IMR-90 (cell line): Measurements from ENCODE around the gene CLK1. TPM values are rescaled to one million over a fixed set of nuclear protein-coding genes. Genes with fewer than 3 reads are reported as not detected.

Source experiments
- ATAC-seq: fragments of 200-7000 bp; cut with Tn5 transposase; 2 replicates; pipeline ENCODE4 v1.9.1; 2020; ENCODE audit warnings: low read depth, mild to moderate bottlenecking, moderate library complexity
- BruUV-seq: library from RNA; stranded (reverse); fragments of 400-500 nt; replicated peaks from 2 replicates; lab custom pipeline; 2021; lab: Mats Ljungman, UMichigan
- CTCF ChIA-PET: fragments of 300-600 bp; formaldehyde crosslinking; extraction: SDS; loops from one replicate; lab custom pipeline; 2021; ENCODE audit warnings: antibody characterized with exemption; lab: Yijun Ruan, JAX
- POLR2A ChIA-PET: fragments of 300-600 bp; sonication (Branson Sonifier 250); formaldehyde crosslinking; loops from one replicate; lab custom pipeline; 2022; ENCODE audit warnings: antibody characterized with exemption; ENCODE audit not compliant: unreplicated experiment; lab: Charles Lee
- DNase-seq: peaks from one replicate; pipeline ENCODE4 v3.0.0; 2013
- H2AFZ ChIP-seq: replicated peaks from 2 replicates; pipeline ENCODE3; 2013; ENCODE audit warnings: low read length, mild to moderate bottlenecking; ENCODE audit not compliant: poor library complexity
- H2AK5ac ChIP-seq: 2 replicates; pipeline ENCODE4 v1.6.1; 2013; ENCODE audit warnings: low read depth, low read length, inconsistent platforms
- H2AK9ac ChIP-seq: replicated peaks from 2 replicates; pipeline ENCODE3; 2013; ENCODE audit warnings: mild to moderate bottlenecking, low read depth, low read length, moderate library complexity; ENCODE audit not compliant: poor library complexity
- H2BK120ac ChIP-seq: 2 replicates; pipeline ENCODE4 v1.6.1; 2013; ENCODE audit warnings: low read depth, low read length, inconsistent platforms
- H2BK15ac ChIP-seq: 3 replicates; pipeline ENCODE4 v1.6.1; 2013; ENCODE audit warnings: low read depth, low read length, inconsistent platforms
- H2BK20ac ChIP-seq: 2 replicates; pipeline ENCODE4 v1.6.1; 2013; ENCODE audit warnings: low read depth, mild to moderate bottlenecking, inconsistent platforms, low read length, moderate library complexity
- H2BK5ac ChIP-seq: 2 replicates; pipeline ENCODE4 v1.6.1; 2013; ENCODE audit warnings: mild to moderate bottlenecking, low read depth, low read length, inconsistent platforms; ENCODE audit not compliant: poor library complexity, severe bottlenecking
- H3K14ac ChIP-seq: replicated peaks from 2 replicates; pipeline ENCODE4 v1.6.1; 2013; ENCODE audit warnings: low read depth, low read length, inconsistent platforms
- H3K18ac ChIP-seq: 2 replicates; pipeline ENCODE4 v1.6.1; 2013; ENCODE audit warnings: low read depth, low read length, control low read depth
- H3K23ac ChIP-seq: 2 replicates; pipeline ENCODE4 v1.6.1; 2013; ENCODE audit warnings: low read depth, low read length, inconsistent platforms
- H3K27ac ChIP-seq: 2 replicates; pipeline ENCODE4 v1.5.1; 2013; ENCODE audit warnings: mild to moderate bottlenecking, control low read depth, low read length; ENCODE audit not compliant: insufficient read depth
- H3K27me3 ChIP-seq: 2 replicates; pipeline ENCODE4 v1.6.1; 2013; ENCODE audit warnings: low read length; ENCODE audit not compliant: control insufficient read depth, insufficient read depth
- H3K36me3 ChIP-seq: 2 replicates; pipeline ENCODE4 v1.6.1; 2013; ENCODE audit warnings: low read length, mixed read lengths; ENCODE audit not compliant: control insufficient read depth, insufficient read depth
- H3K4ac ChIP-seq: 2 replicates; pipeline ENCODE4 v1.6.1; 2013; ENCODE audit warnings: low read depth, low read length, inconsistent platforms
- H3K4me1 ChIP-seq: 2 replicates; pipeline ENCODE4 v1.6.1; 2013; ENCODE audit warnings: low read length, mixed read lengths; ENCODE audit not compliant: control insufficient read depth, insufficient read depth
- H3K4me2 ChIP-seq: 2 replicates; pipeline ENCODE4 v1.6.1; 2013; ENCODE audit warnings: low read depth, mild to moderate bottlenecking, control low read depth, low read length, moderate library complexity
- H3K4me3 ChIP-seq: 2 replicates; pipeline ENCODE4 v1.5.1; 2013; ENCODE audit warnings: low read depth, mild to moderate bottlenecking, control low read depth, low read length, moderate library complexity; ENCODE audit not compliant: insufficient read depth
- H3K56ac ChIP-seq: 2 replicates; pipeline ENCODE4 v1.6.1; 2013; ENCODE audit warnings: low read length, inconsistent platforms; ENCODE audit not compliant: insufficient read depth; ENCODE audit errors: extremely low read depth
- H3K79me1 ChIP-seq, 2 experiments: 2 replicates each; pipeline ENCODE4 v1.6.1; 2013; ENCODE audit warnings: low read length in 2 of 2, inconsistent platforms in 1 of 2, low read depth in 1 of 2
- H3K9ac ChIP-seq: 2 replicates; pipeline ENCODE4 v1.6.1; 2013; ENCODE audit warnings: low read depth, low read length, control low read depth
- H3K9me1 ChIP-seq: 2 replicates; pipeline ENCODE4 v1.6.1; 2013; ENCODE audit warnings: low read length, inconsistent platforms; ENCODE audit not compliant: insufficient read depth
- H3K9me3 ChIP-seq: 2 replicates; pipeline ENCODE4 v1.6.1; 2013; ENCODE audit warnings: low read length; ENCODE audit not compliant: control insufficient read depth, insufficient read depth
- H4K20me1 ChIP-seq: 2 replicates; pipeline ENCODE4 v1.6.1; 2013; ENCODE audit warnings: low read length, inconsistent platforms; ENCODE audit not compliant: insufficient read depth
- H4K5ac ChIP-seq: 2 replicates; pipeline ENCODE4 v1.6.1; 2013; ENCODE audit warnings: mild to moderate bottlenecking, low read depth, low read length, control low read depth
- H4K8ac ChIP-seq, 2 experiments: 2 replicates each; pipeline ENCODE4 v1.6.1; 2013; ENCODE audit warnings: low read depth in 2 of 2, low read length in 2 of 2, control low read depth in 1 of 2, inconsistent platforms in 1 of 2
- H4K91ac ChIP-seq: 2 replicates; pipeline ENCODE4 v1.6.1; 2013; ENCODE audit warnings: low read depth, low read length, inconsistent platforms; ENCODE audit not compliant: insufficient read depth
- CEBPB ChIP-seq: IDR thresholded peaks from 2 replicates; pipeline ENCODE4 v1.6.1; 2012; ENCODE audit warnings: low read depth, low read length, improper control_type of control experiment
- RFX5 ChIP-seq: IDR thresholded peaks from 2 replicates; pipeline ENCODE4 v1.8.0; 2012; ENCODE audit warnings: low read depth, mild to moderate bottlenecking, low read length, moderate library complexity
- WGBS, 2 experiments: methylation state at CpG; one replicate each; pipeline versions ENCODE4 v1.1.5 to v1.1.7; 2013; ENCODE audit warnings: missing lambda C conversion rate in 2 of 2; ENCODE audit not compliant: insufficient read length in 1 of 2; ENCODE audit errors: extremely low coverage in 2 of 2; 5-methylcytosine and 5-hydroxymethylcytosine counted together
- dilution Hi-C: fragments of 300-500 bp; cut with HindIII; formaldehyde crosslinking; loops from one replicate; pipeline ENCODE4 v1.14.3; 2018; ENCODE audit warnings: low sequenced_read_pairs; ENCODE audit not compliant: unreplicated experiment
- in situ Hi-C: fragments of 300-500 bp; cut with MboI; formaldehyde crosslinking; loops from 3 replicates; pipeline ENCODE4 v1.14.3; 2019; ENCODE audit warnings: low sequenced_read_pairs, inconsistent platforms, mixed read lengths
- intact Hi-C: fragments of 100-400 bp; cut with micrococcal nuclease; formaldehyde crosslinking; loops from 2 replicates; pipeline ENCODE4 v1.10.0; 2022
- polyA plus RNA-seq, 3 experiments: library from polyadenylated mRNA; depleted of rRNA; stranded (reverse); fragments of >200 nt; gene quantifications; 2 replicates each; pipeline ENCODE4 v1.2.3, GENCODE V29; 2012; ENCODE audit warnings: low replicate concordance in 1 of 3
- total RNA-seq: library from RNA; depleted of rRNA; stranded (reverse); fragments of >200 nt; gene quantifications from 2 replicates; pipeline ENCODE4 v1.2.3, GENCODE V29; 2012

Gene CLK1
- total and polyA plus RNA-seq, 2 of the 4 experiments (the other 2 are of a cell fraction) = 26.2 to 35.5 TPM

- Histone ChIP-seq H3K27ac (no peak overlapping the region), H2AK5ac (no peak overlapping the region)
- POLR2A ChIA-PET = interaction anchor here (0.5 kb wide), 1 partner anchor 9 kb away, joined by 3 read pairs; no protein-coding TSS in a partner anchor
Measured at GRCh38 chr2:200814917-200815316, 49.5 kb downstream of the CLK1 start.

More at GRCh38 chr2:200814917-200815316, 49.5 kb downstream of the CLK1 start:
- H2BK20ac ChIP-seq = no peak overlapping the region
- H3K4me2 ChIP-seq = no peak overlapping the region
- H3K9me3 ChIP-seq = no peaks in the 10 kb centered on the region
- H3K27me3 ChIP-seq = no peaks in the 10 kb centered on the region
- H2AK9ac ChIP-seq = no peak overlapping the region
- H2AFZ ChIP-seq = no peak overlapping the region
- H3K36me3 ChIP-seq = peaks cover 29% of the 10 kb centered on the region
- H3K23ac ChIP-seq = 0 out of 2 replicates have a peak overlapping the region, but pooled peaks have one; percentile 13
- no TSS peak for BruUV-seq
- no peak overlapping the region for H3K9ac ChIP-seq
- H3K4me3 ChIP-seq = no peak overlapping the region
- no peak overlapping the region for H3K56ac ChIP-seq
- H3K14ac ChIP-seq = no peak overlapping the region
- H4K91ac ChIP-seq = no peak overlapping the region
- dilution Hi-C loops = no loop called here
- WGBS, 2 experiments = 100% methylated on average over 1 of the region's 1 CpG; no CpG with 5 or more reads in 1 of the 2 experiments
- H3K79me1 ChIP-seq = peaks cover 10 to 36% of the 10 kb centered on the region in 2 experiments; a peak in 3 of 4 replicates
- no peak overlapping the region for H4K8ac ChIP-seq
- no peaks in the 10 kb centered on the region for H3K9me1 ChIP-seq
- in situ Hi-C loops = loop anchor here (5.0 kb wide), 1 partner anchor 68 kb away; no protein-coding TSS in a partner anchor
- H4K5ac ChIP-seq = no peak overlapping the region
- TF ChIP-seq CEBPB (peak; percentile 89), RFX5 (no peak)
- H2BK15ac ChIP-seq = no peak overlapping the region
- no peak for ATAC-seq
- CTCF ChIA-PET = no interaction called here
- H3K18ac ChIP-seq = no peak overlapping the region
- no peak overlapping the region for H2BK5ac ChIP-seq
- H3K4ac ChIP-seq = no peak overlapping the region
- intact Hi-C loops = loop anchor here (10.0 kb wide), 1 partner anchor 200 kb away; no protein-coding TSS in a partner anchor
- no peak overlapping the region for H2BK120ac ChIP-seq
- peaks cover 7% of the 10 kb centered on the region for H3K4me1 ChIP-seq
- DNase-seq = no peak
- peaks cover 72% of the 10 kb centered on the region for H4K20me1 ChIP-seq
